ENCODE measurements around the gene ARFGAP1.

The ARFGAP1 gene

DNA sequence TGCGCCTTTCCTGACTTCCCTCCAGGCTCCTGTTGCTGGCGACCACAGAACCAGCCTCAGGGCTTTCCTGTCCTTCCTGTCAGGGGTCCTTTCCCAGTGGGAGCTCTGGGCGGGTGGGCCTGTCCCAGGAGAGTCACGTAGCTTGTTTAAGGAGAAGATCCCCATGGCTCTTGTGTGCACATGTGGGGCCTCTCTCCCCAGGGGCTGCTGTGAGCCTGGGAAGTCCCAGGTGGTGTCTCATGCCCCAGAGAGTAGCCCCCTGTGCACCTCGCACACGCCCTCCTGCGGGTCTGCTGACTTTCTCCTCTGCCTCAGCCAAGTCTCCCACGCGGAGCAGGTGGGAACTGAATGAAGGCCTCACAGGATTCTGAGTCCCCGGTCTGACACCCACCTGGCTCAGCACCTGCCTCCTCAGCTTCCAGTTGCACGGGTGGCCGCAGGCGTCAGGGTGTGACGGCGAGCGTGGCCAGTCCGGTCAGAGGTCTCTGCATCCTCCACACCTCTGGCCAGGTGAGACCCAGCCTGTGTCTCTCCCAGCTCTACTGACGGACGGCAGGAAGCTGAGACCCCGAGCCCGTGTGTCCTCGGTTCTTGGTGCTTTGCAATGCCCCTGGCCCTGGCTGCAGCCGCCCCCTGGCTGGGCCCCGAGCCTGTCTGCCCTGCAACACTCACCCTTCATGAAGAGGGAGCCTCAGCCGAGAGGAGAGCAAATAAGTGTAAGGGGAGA is 12.7 kb upstream of the ARFGAP1 start:
- no peak overlapping the region for H3K4me3 ChIP-seq (ENCODE audit: low read depth, low read length)
- TF ChIP-seq, protein P1, sequence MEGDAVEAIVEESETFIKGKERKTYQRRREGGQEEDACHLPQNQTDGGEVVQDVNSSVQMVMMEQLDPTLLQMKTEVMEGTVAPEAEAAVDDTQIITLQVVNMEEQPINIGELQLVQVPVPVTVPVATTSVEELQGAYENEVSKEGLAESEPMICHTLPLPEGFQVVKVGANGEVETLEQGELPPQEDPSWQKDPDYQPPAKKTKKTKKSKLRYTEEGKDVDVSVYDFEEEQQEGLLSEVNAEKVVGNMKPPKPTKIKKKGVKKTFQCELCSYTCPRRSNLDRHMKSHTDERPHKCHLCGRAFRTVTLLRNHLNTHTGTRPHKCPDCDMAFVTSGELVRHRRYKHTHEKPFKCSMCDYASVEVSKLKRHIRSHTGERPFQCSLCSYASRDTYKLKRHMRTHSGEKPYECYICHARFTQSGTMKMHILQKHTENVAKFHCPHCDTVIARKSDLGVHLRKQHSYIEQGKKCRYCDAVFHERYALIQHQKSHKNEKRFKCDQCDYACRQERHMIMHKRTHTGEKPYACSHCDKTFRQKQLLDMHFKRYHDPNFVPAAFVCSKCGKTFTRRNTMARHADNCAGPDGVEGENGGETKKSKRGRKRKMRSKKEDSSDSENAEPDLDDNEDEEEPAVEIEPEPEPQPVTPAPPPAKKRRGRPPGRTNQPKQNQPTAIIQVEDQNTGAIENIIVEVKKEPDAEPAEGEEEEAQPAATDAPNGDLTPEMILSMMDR (IDR thresholded peaks at IDR 0.05; ENCODE audit: borderline replicate concordance, insufficient read depth, low read depth, low read length) = no peak

DNA sequence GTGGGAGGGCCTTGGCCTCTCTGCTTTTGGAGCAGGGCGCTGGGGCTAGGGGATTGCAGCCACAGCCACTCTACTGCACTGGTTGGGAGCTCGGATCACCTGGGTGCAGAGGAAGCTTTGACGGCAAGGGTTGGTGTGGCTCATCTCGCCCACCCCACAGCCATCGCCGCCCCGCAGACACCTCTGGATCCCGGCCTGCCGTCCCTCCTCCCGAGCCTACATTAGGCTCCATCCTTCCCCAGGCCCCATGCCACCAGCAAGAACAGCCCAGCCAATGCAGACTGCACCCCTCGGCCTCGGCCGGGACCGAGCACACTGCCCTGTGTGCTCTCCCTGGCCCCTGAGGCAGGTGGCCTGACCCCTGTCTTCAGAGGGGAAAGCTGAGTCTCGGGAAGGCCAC is 12.1 kb upstream of the ARFGAP1 start:
- no peak overlapping the region for H3K4me3 ChIP-seq (ENCODE audit: low read depth, low read length)
- TF ChIP-seq, protein P1 (IDR thresholded peaks at IDR 0.05; ENCODE audit: borderline replicate concordance, insufficient read depth, low read depth, low read length) = no peak

DNA sequence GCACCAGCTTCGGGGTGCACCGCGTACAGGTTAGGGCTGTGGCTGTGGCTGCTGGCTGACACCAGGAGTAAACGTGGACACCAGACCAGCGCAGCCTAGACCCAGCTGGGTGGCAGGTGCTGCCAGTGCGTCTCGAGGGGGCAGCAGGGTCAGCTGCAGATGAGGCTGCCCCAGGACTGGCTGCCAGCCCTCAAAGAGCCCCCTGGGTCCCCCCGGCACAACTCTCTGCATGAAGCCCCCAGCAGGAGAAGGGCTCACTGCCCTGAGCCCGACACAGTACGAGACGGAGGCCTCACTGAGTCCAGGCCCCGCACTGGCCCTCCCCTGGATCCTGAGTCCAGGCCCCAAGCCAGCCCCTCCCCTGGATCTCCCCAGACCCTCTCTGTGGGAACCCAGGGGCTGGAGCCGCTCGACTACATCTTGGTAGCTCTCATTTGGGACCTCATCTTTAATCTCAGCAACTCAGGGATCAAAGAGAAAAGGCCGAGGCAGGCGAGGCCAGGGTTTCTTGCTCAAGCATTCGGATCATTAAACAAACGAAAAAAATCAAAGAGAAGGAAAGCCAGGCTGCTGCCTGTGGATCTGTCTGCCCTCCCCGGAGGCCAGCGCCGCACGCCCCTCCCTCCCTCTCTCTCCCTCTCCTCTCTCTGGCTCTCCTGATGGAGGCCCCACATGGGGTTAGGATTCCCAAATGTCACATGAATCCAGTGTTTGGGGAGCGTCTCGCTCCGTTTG is 11.4 kb upstream of the ARFGAP1 start:
- H3K4me3 ChIP-seq (ENCODE audit: low read depth, low read length) = no peak overlapping the region
- TF ChIP-seq, protein P1 (IDR thresholded peaks at IDR 0.05; ENCODE audit: borderline replicate concordance, insufficient read depth, low read depth, low read length) = no peak

DNA sequence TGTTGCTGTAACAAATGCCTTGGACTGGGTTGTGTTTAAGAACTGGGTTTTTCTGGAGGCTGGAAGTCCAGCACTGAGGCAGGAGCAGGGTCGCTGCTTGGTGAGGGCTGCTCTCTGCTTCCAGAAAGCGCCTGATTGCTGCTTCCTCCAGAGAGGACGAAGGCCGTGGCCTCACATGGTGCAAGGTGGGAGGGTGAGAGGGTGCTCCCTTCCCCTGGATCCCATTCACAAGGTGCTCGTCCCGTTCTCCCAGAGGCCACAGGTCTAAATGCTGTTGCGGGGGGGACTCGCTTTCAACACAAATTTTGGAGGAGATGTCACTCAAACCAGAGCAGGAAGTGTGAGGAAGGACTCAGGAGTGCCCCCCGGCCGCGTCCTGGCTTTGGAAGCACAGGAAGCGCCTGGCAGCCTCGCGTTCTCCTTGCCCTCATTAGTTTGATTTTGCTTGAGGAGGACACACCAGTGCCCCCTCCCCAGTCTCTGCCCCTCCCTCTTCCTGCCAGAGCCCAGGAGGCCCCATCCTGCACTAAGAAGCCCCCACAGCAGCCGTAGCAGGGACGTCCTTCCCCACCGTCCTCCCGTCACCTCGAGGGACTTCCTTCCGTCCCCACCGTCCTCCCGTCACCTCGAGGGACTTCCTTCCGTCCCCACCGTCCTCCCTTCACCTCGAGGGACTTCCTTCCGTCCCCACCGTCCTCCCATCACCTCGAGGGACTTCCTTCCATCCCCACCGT is 10.7 kb upstream of the ARFGAP1 start:
- no peak overlapping the region for H3K4me3 ChIP-seq (ENCODE audit: low read depth, low read length)
- TF ChIP-seq, protein P1 (IDR thresholded peaks at IDR 0.05; ENCODE audit: borderline replicate concordance, insufficient read depth, low read depth, low read length) = no peak

DNA sequence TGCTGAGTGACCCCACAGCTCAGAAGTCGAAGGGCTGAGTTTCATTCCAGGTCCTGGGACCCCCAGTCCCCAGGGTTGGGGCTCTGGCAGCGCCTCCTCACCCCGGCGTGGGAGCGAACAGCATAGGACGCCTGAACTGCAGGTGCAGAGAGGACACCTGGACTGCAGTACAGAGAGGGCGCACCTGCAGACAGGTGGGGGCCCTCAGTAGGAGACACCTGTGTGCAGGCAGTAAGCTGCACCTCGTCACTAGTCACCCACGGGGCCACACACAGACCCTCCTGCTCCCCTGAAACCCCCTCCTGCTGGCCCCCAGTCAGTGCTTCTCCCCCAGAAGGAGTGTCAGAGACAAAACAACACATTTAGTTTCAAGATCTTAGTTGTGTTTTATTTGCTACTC is 9.8 kb upstream of the ARFGAP1 start:
- TF ChIP-seq, protein P1 (IDR thresholded peaks at IDR 0.05; ENCODE audit: borderline replicate concordance, insufficient read depth, low read depth, low read length) = no peak
- H3K4me3 ChIP-seq (ENCODE audit: low read depth, low read length) = no peak overlapping the region

DNA sequence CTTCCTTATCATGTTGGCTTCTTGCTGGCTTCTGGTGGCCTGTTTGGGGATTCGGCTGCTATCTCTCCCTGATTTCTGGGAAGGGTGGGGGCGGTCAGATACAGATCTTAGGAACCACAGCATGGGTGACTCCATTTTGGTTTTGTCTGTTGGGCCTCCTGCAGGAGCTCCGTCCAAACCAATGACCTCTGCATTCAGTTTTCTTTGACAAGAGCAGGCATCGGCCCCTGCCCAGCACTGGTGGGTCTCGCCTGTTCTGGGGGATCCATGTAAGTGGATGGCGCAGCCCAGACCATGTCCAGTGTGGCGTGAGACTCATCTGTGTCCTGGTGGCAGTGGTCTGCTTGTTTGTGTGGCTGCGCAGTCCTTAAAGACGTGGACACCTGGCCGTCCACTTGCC is 8.6 kb upstream of the ARFGAP1 start:
- H3K4me3 ChIP-seq (ENCODE audit: low read depth, low read length) = no peak overlapping the region
- TF ChIP-seq, protein P1 (IDR thresholded peaks at IDR 0.05; ENCODE audit: borderline replicate concordance, insufficient read depth, low read depth, low read length) = no peak
